GM12891 (cell line): ENCODE measurements around the gene C2CD3.

Experiments used
- DNase-seq: peaks from one replicate; pipeline ENCODE4 v3.0.0; 2011; ENCODE audit warnings: low spot score; ENCODE audit not compliant: insufficient read length
- FAIRE-seq: peaks from 2 replicates; lab custom pipeline; 2011; peaks lifted over from hg19 to GRCh38; lab: Jason Lieb, UNC
- PAX5 ChIP-seq: IDR thresholded peaks from 2 replicates; pipeline ENCODE4 v1.6.1; 2011; ENCODE audit warnings: low read length, moderate library complexity, mild to moderate bottlenecking; ENCODE audit not compliant: insufficient read depth, severe bottlenecking
- POLR2A ChIP-seq: IDR thresholded peaks from 2 replicates; pipeline ENCODE4 v1.6.1; 2011; ENCODE audit warnings: low read depth, low read length, control low read depth
- POLR2AphosphoS5 ChIP-seq: IDR thresholded peaks from 2 replicates; pipeline ENCODE4 v1.6.1; 2011; ENCODE audit warnings: low read depth, low read length, control low read depth
- POU2F2 ChIP-seq: IDR thresholded peaks from 2 replicates; pipeline ENCODE4 v1.6.1; 2011; ENCODE audit warnings: low read depth, mild to moderate bottlenecking, control low read depth, low read length, moderate library complexity
- SPI1 ChIP-seq: IDR thresholded peaks from 2 replicates; pipeline ENCODE4 v1.6.1; 2011; ENCODE audit warnings: low read depth, low read length, control low read depth
- TAF1 ChIP-seq: IDR thresholded peaks from 2 replicates; pipeline ENCODE4 v1.6.1; 2011; ENCODE audit warnings: low read depth, low read length, control low read depth

C2CD3 gene

DNA sequence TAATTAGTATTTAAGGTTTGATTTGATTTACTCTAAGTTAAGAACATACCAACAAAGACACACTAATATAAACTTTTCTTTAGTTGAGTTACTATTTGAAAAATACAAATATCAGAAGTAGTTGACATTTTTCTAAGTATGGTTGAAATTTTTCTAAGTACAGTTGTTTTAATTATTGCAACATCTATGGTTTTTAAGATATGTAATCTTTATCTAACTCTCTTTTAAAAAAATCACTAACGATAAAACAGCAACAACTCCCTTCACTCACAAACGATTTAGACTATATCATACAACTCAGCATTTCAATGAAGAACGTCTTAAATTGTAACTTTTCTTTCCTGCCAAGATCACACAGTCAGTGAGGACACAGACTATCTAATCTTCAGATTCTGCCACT, 2.0 kb downstream of the C2CD3 start:
- DNase-seq = no peak
- TF ChIP-seq POU2F2 = no peak
- no peak for TF ChIP-seq TAF1
- TF ChIP-seq SPI1 = no peak
- TF ChIP-seq PAX5 = no peak
- no peak for TF ChIP-seq POLR2AphosphoS5
- TF ChIP-seq POLR2A = no peak
- FAIRE-seq = no peak

DNA sequence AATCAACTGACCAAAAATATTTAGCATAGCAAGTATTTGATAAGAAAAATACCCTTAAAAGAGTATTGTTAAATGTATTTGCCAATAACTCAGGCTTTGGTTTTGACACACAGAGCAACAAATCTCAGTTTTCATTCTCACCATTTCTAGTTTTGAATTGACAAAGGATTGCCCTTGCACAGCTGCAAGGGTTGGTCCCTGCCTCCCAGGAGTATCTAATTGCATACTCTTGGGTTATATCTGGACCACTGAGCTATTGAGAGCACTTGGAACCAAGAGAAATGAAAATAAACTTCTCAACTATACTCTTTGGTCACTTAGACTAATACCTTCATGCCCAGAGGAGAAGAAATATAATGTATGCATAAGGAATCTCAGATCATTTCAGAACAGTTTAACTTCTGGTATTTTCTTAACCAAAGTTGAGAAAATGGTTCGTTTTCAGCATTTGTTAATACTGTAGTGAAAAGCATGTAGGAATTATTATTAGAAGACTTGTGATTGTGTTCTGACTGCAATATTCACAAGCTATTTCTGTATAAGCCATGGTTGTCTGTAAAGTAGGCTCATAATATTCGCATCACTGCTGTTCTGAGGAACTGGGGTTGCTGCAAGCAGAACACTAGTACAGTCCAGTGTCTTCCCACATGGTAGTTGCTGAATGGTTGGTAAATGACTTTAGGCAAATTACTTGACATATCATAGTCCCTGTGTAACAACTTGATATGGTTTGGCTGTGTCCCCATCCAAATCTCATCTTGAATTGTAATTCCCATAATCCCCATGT, 7.9 kb downstream of the C2CD3 start:
- DNase-seq (no peak), FAIRE-seq (peak; percentile 52)
- no peak for TF ChIP-seq POLR2A
- no peak for TF ChIP-seq TAF1
- no peak for TF ChIP-seq POU2F2
- TF ChIP-seq PAX5 = no peak
- TF ChIP-seq POLR2AphosphoS5 = no peak
- no peak for TF ChIP-seq SPI1

- FAIRE-seq (no peak), DNase-seq (no peak)
- TF ChIP-seq TAF1 (no peak), POU2F2 (no peak), POLR2AphosphoS5 (no peak), POLR2A (no peak)
Measured at GRCh38 chr11:74159642-74160041, 11.2 kb downstream of the C2CD3 start.

DNA sequence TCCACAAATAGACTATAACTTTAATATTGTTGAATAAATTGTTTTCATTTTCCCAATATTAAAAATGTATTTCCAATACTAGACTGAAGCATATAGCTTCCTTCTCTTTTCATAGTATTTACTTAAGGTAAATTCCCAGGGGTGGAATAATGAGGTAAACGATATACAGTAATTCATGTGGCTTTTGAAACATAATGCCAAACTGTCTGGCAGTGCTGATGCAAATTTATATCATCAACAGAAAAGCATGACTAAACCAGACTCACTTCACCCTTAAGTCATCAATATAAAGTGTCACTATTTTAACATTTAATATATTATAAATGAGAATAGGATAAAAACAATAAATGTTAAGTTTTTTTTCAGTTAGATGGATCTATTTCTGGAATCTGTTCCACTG, 13.6 kb downstream of the C2CD3 start:
- no peak for TF ChIP-seq TAF1
- no peak for TF ChIP-seq POU2F2
- TF ChIP-seq SPI1 = no peak
- TF ChIP-seq POLR2AphosphoS5 = no peak
- no peak for TF ChIP-seq POLR2A
- no peak for TF ChIP-seq PAX5

GRCh38 chr11:74154620-74155281, 16.1 kb downstream of the C2CD3 start:
- DNase-seq (no peak), FAIRE-seq (no peak)
- no peak for TF ChIP-seq SPI1
- no peak for TF ChIP-seq POLR2AphosphoS5
- no peak for TF ChIP-seq POU2F2
- no peak for TF ChIP-seq POLR2A
- TF ChIP-seq TAF1 = no peak
- TF ChIP-seq PAX5 = no peak

More for the DNA sequence above, 13.6 kb downstream of the C2CD3 start:
- FAIRE-seq = no peak
- DNase-seq = no peak

- no peak for FAIRE-seq
- no peak for DNase-seq
- TF ChIP-seq POU2F2 = no peak
- TF ChIP-seq POLR2AphosphoS5 = no peak
- TF ChIP-seq PAX5 = no peak
- no peak for TF ChIP-seq POLR2A
- no peak for TF ChIP-seq SPI1
- no peak for TF ChIP-seq TAF1
Measured at GRCh38 chr11:74153224-74153623, 17.6 kb downstream of the C2CD3 start.

DNA sequence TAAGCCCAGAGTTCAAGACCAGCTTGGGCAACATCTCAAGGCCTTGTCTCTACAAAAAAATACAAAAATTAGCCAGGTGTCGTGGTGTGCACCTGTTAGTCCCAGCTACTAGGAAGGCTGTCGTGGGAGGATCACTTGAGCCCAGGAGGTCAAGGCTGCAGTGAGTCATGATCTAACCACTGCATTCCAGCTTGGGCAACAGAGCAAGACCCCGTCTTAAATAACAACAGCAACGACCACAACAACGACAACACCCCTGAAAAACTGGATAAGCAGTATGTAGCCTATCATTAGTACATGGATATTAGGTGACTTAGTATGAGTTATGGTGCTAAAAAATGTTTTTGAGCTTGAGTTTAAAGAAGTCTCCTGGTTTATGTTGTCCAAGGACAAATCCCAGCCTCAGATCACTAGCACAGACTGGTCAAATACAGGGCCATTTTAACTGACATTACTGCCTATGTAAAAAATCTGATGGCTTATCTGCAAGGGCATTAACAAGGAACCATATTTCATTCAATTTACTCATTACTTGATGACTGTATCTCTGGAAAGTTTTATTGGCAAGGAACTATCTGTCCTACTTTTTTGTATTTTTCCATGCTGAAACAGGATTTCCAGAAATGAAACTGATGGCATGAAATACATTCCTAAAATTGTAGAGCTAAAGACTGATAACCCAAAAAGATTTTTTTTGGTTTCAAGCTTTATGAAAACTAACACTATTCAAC, 23.4 kb downstream of the C2CD3 start:
- DNase-seq (no peak), FAIRE-seq (peak; percentile 23)
- TF ChIP-seq PAX5 (no peak), TAF1 (no peak), SPI1 (no peak), POLR2A (no peak), POLR2AphosphoS5 (no peak), POU2F2 (no peak)

- TF ChIP-seq POU2F2 = no peak
- no peak for TF ChIP-seq POLR2AphosphoS5
- TF ChIP-seq TAF1 = no peak
- no peak for TF ChIP-seq SPI1
- DNase-seq (no peak), FAIRE-seq (no peak)
Measured at GRCh38 chr11:74144592-74144991, 26.2 kb downstream of the C2CD3 start.

DNA sequence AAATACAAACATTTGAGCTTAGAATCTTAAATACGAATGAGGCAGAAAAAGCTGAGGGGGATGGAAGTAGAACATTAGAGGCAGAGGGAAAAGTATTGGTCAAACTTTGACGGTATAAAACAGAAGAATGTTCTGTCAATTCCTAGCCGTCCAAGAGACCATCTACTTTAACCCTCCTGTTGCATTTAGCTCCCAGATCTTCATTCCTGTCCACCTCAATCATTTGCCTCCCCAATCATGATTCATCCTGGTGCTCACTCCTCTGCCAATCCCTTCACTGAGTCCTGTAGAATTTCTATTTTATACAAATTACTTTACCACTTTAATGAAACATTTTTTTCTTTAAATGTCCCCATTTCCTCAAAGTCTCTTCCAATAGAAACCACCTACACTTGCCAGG, 28.2 kb downstream of the C2CD3 start:
- no peak for TF ChIP-seq POLR2A
- no peak for TF ChIP-seq TAF1
- no peak for TF ChIP-seq POLR2AphosphoS5
- TF ChIP-seq SPI1 = no peak
- no peak for TF ChIP-seq PAX5
- TF ChIP-seq POU2F2 = no peak
- FAIRE-seq (no peak), DNase-seq (no peak)

DNA sequence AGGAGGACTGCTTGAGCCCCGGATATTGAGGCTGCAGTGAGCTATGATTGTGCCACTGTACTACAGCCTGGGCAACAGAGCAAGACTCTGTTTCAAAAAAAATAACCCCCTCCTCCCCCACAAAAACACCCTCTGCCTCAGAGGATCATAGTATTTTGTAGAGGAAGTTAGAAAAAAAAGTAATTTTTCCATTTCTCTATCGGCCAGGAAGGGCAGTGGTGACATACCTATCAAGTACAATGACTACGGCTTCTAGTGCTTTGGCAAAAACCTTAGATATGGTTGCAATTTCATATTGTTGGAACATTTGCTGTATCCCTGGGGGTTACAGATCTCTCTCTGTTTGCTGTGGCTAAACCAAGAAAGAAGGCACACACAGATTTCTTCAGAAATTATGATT, 28.9 kb downstream of the C2CD3 start:
- no peak for DNase-seq

More for the DNA sequence above, 28.9 kb downstream of the C2CD3 start:
- no peak for TF ChIP-seq PAX5
- no peak for FAIRE-seq
